Stimulated activated CD4-positive, alpha-beta T cell treated with anti-CD3 and anti-CD28 coated beads, Interleukin-12 subunit alpha, Interleukin-12 subunit beta, amount 100 ng/mL, for 48 hours (primary cell): ENCODE results near the gene LIF.
"Not testable (repeated sequence)": the region's sequence is repeated elsewhere in the genome, so short reads cannot be mapped to it uniquely, and the experiment has no call there.

ENCODE experiments used
- DNase-seq, 3 donors: peaks; one replicate each; pipeline ENCODE4 v3.0.0-alpha.2; 2020; ENCODE audit warnings: low read depth in 2 of 3, low spot score in 1 of 3

Gene LIF

GRCh38 chr22:30211124-30211820, 35.3 kb downstream of the LIF start:
- no peak for DNase-seq

- DNase-seq = no peak
Measured at GRCh38 chr22:30210235-30210909, 36.2 kb downstream of the LIF start.

GRCh38 chr22:30209642-30210041, 36.9 kb downstream of the LIF start:
- no peak for DNase-seq

GRCh38 chr22:30208631-30209603, 37.6 kb downstream of the LIF start:
- DNase-seq = no peak

GRCh38 chr22:30206944-30207343, 39.6 kb downstream of the LIF start:
- no peak for DNase-seq

- no peak for DNase-seq
Measured at GRCh38 chr22:30205281-30206115, 41.1 kb downstream of the LIF start.

- DNase-seq = no peak
Measured at GRCh38 chr22:30204742-30205111, 41.8 kb downstream of the LIF start.

GRCh38 chr22:30204015-30204741, 42.4 kb downstream of the LIF start:
- no peak for DNase-seq

GRCh38 chr22:30202531-30203006, 44.0 kb downstream of the LIF start:
- DNase-seq = no peak

- no peak for DNase-seq
Measured at GRCh38 chr22:30201945-30202344, 44.6 kb downstream of the LIF start.

GRCh38 chr22:30200905-30201304, 45.7 kb downstream of the LIF start:
- DNase-seq = not testable (repeated sequence)

- no peak for DNase-seq
Measured at GRCh38 chr22:30198921-30199320, 47.6 kb downstream of the LIF start.

GRCh38 chr22:30198152-30198825, 48.3 kb downstream of the LIF start:
- DNase-seq = no peak

- DNase-seq = no peak
Measured at GRCh38 chr22:30197389-30197788, 49.2 kb downstream of the LIF start.

- DNase-seq = no peak
Measured at GRCh38 chr22:30196880-30197336, 49.7 kb downstream of the LIF start.

- peak; percentile 52 to 69 (median 62) for DNase-seq
Measured at GRCh38 chr22:30196141-30196879, 50.2 kb downstream of the LIF start.

GRCh38 chr22:30195245-30196140, 51.1 kb downstream of the LIF start:
- DNase-seq = no peak
